NCI-H748 (cell line): Measurements from ENCODE around the gene AOPEP.
A peak's percentile ranks its signal among the peaks of the same experiment; 100 is the strongest.
"Not testable (repeated sequence)": the region's sequence is repeated elsewhere in the genome, so short reads cannot be mapped to it uniquely, and the experiment has no call there.

Experiments
- DNase-seq: peaks from one replicate; lab custom pipeline; 2025; ENCODE audit not compliant: unreplicated experiment; lab: John Stamatoyannopoulos, UW

The AOPEP gene

GRCh38 chr9:95005278-95006143 is 279.0 kb downstream of the AOPEP start:
- DNase-seq = peak; percentile 57

GRCh38 chr9:95007226-95007869 is 280.8 kb downstream of the AOPEP start:
- peak; percentile 17 for DNase-seq

GRCh38 chr9:95008151-95008771 is 281.8 kb downstream of the AOPEP start:
- peak; percentile 34 for DNase-seq

- DNase-seq = no peak
Observed at GRCh38 chr9:95009459-95009858, 283.0 kb downstream of the AOPEP start.

- DNase-seq = peak; percentile 13
Observed at GRCh38 chr9:95010431-95010838, 283.9 kb downstream of the AOPEP start.

GRCh38 chr9:95012035-95012708 is 285.7 kb downstream of the AOPEP start:
- DNase-seq = no peak

- no peak for DNase-seq
Observed at GRCh38 chr9:95012902-95013301, 286.4 kb downstream of the AOPEP start.

GRCh38 chr9:95014917-95015316 is 288.4 kb downstream of the AOPEP start:
- no peak for DNase-seq

- no peak for DNase-seq
Observed at GRCh38 chr9:95015569-95015968, 289.1 kb downstream of the AOPEP start.

- no peak for DNase-seq
Observed at GRCh38 chr9:95017062-95017461, 290.6 kb downstream of the AOPEP start.

- DNase-seq = no peak
Observed at GRCh38 chr9:95017661-95018060, 291.2 kb downstream of the AOPEP start.

- no peak for DNase-seq
Observed at GRCh38 chr9:95018099-95018936, 291.8 kb downstream of the AOPEP start.

- not testable (repeated sequence) for DNase-seq
Observed at GRCh38 chr9:95020644-95021043, 294.1 kb downstream of the AOPEP start.

- no peak for DNase-seq
Observed at GRCh38 chr9:95021166-95021886, 294.8 kb downstream of the AOPEP start.

GRCh38 chr9:95022657-95023056 is 296.2 kb downstream of the AOPEP start:
- DNase-seq = no peak

- DNase-seq = no peak
Observed at GRCh38 chr9:95023217-95024003, 296.9 kb downstream of the AOPEP start.

- no peak for DNase-seq
Observed at GRCh38 chr9:95024097-95024671, 297.7 kb downstream of the AOPEP start.

GRCh38 chr9:95025213-95026147 is 299.0 kb downstream of the AOPEP start:
- DNase-seq = no peak
